ENCODE results near the gene RASL12.

The RASL12 gene

DNA sequence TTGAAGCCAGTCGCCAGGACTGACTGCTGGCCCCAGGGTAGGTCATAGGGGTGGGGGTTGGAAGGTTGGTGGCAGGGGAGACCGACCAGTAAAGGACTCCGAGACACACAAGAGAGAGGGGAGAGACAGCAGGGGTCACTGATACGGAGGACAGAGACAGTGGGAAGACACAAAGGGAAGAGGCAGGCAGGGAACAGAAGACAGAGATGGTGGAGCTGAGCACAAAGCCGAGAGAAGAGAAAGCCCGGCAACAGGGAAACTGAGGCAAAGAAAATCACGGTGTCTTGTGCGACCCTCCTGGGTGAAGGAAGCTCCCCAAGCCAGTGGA lies 510 bp downstream of the RASL12 start:
- no peak overlapping the region for H3K4me3 ChIP-seq (ENCODE audit: control insufficient read depth, low read depth, low read length)
- TF ChIP-seq CTCF (IDR thresholded peaks at IDR 0.05; ENCODE audit: control insufficient read depth, insufficient read depth, low read depth, low read length, missing control alignments): no peak
- DNase-seq (ENCODE audit: low read depth): no peak

DNA sequence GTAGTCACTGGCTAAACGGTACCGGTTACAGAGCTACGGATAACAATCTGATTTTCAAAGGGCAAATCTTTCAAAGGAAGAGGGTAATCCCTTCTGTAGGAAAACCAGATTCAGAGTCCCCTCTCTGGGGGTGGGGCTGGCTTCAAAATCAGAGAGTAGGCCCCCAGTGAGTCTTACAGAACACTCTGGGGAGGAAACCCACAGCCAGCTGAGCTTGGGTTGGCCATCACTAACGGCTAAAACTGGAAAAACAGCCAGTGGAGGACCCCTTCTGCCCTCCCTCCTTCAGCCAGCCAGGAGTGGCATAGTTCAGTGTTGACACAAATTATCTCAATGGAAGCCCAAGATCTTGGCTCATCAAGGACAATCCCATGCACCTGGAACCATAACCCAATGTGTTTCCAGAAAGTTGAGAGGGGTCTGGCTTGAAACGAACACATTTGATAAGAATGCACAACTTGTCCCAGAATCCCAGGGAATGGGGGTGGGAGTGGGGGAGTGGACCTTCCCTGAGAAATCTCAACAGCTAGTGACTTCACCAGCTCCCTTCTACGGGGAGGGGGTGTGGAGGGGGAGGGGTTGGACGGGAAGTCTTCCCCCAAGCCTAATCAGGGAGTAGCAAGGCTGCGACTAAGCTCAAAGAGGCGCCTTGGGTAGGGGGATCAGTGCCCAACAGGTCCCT lies 1.0 kb downstream of the RASL12 start:
- DNase-seq (ENCODE audit: low read depth): no peak
- TF ChIP-seq CTCF (IDR thresholded peaks at IDR 0.05; ENCODE audit: control insufficient read depth, insufficient read depth, low read depth, low read length, missing control alignments): no peak
- no peak overlapping the region for H3K4me3 ChIP-seq (ENCODE audit: control insufficient read depth, low read depth, low read length)

GRCh38 chr15:65066001-65066634 lies 1.7 kb downstream of the RASL12 start:
- no peak for DNase-seq (ENCODE audit: low read depth)
- no peak for TF ChIP-seq CTCF (IDR thresholded peaks at IDR 0.05; ENCODE audit: control insufficient read depth, insufficient read depth, low read depth, low read length, missing control alignments)
- H3K4me3 ChIP-seq (ENCODE audit: control insufficient read depth, low read depth, low read length): no peak overlapping the region

GRCh38 chr15:65062726-65063125 lies 5.1 kb downstream of the RASL12 start:
- DNase-seq (ENCODE audit: low read depth): no peak
- TF ChIP-seq CTCF (IDR thresholded peaks at IDR 0.05; ENCODE audit: control insufficient read depth, insufficient read depth, low read depth, low read length, missing control alignments): no peak
- no peak overlapping the region for H3K4me3 ChIP-seq (ENCODE audit: control insufficient read depth, low read depth, low read length)

GRCh38 chr15:65062061-65062460 lies 5.7 kb downstream of the RASL12 start:
- H3K4me3 ChIP-seq (ENCODE audit: control insufficient read depth, low read depth, low read length): no peak overlapping the region
- no peak for TF ChIP-seq CTCF (IDR thresholded peaks at IDR 0.05; ENCODE audit: control insufficient read depth, insufficient read depth, low read depth, low read length, missing control alignments)
- no peak for DNase-seq (ENCODE audit: low read depth)

DNA sequence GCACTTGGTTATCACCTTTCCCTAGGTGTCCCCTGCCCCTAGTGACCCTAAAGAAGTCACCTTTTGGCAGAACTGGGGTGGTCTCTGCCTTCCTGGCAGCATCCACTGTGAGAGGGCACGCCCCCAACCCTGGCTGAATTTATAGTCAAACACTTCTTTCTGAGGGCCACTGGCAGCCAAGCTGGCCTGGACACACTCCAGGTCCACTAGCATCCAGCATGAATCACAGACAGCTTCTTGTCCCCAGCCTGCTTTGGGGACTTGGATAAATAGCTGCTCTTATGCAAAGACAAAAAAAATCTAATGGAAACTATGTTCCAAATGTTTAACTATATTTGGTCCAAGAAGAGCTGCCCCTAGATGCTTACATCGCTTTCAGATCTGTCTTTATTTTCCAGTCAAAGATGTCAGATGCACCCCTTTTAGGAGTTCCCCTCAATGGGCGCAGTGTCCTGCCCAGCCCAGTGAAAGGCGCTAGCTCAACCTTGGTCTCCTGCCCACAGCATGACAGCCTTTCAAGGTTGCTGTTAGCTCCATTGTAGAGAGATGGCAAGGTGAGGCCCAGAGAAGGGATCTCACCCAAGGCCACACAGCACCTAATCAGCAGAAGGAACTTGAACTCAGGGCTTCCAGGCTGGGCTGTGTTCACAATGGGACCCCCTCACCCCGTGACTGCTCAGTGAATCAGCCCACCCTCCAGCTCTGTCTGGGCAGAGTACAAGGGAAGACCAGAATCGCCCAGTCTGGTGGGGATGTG lies 7.0 kb downstream of the RASL12 start:
- no peak for DNase-seq (ENCODE audit: low read depth)
- no peak overlapping the region for H3K4me3 ChIP-seq (ENCODE audit: control insufficient read depth, low read depth, low read length)
- no peak for TF ChIP-seq CTCF (IDR thresholded peaks at IDR 0.05; ENCODE audit: control insufficient read depth, insufficient read depth, low read depth, low read length, missing control alignments)

Measured in AG09309 (cell line).